Neural cell (in vitro differentiated cells): ENCODE results near the gene SLC2A4. TPM values are rescaled to one million over a fixed set of nuclear protein-coding genes. Genes with fewer than 3 reads are reported as not detected.

Experiments used
- H2AFZ ChIP-seq: fragments of 200-600, 300-800 bp; sonication (generic), shearing (Covaris generic); 2 replicates; pipeline ENCODE4 v1.6.0; 2014; ENCODE audit warnings: low read depth, mild to moderate bottlenecking, antibody characterized with exemption, low read length, moderate library complexity
- H3F3A ChIP-seq: fragments of 200-600 bp; shearing (Covaris generic); 2 replicates; pipeline ENCODE4 v1.6.1; 2016; ENCODE audit warnings: mild to moderate bottlenecking, moderate library complexity, mixed read lengths, antibody characterized with exemption, low read length; ENCODE audit not compliant: insufficient read depth, poor library complexity, severe bottlenecking
- H3K27ac ChIP-seq: fragments of 200-600, 300-800 bp; sonication (generic), shearing (Covaris generic); 2 replicates; pipeline ENCODE4 v1.5.1; 2014; ENCODE audit warnings: mild to moderate bottlenecking, low read length, moderate library complexity
- H3K27me3 ChIP-seq: fragments of 300-800, 200-600 bp; sonication (generic), shearing (Covaris generic); 2 replicates; pipeline ENCODE4 v1.6.0; 2014; ENCODE audit warnings: mild to moderate bottlenecking, low read depth, low read length, moderate library complexity; ENCODE audit not compliant: insufficient read depth
- H3K36me3 ChIP-seq: fragments of 300-800, 200-600 bp; sonication (generic), shearing (Covaris generic); 2 replicates; pipeline ENCODE4 v1.5.1; 2014; ENCODE audit warnings: mild to moderate bottlenecking, antibody characterized with exemption, low read length, moderate library complexity; ENCODE audit not compliant: insufficient read depth
- H3K4me2 ChIP-seq: fragments of 300-800, 200-600 bp; sonication (generic), shearing (Covaris generic); 2 replicates; pipeline ENCODE4 v1.6.0; 2014; ENCODE audit warnings: mild to moderate bottlenecking, low read length
- H3K4me3 ChIP-seq: fragments of 300-800, 200-600 bp; sonication (generic), shearing (Covaris generic); 2 replicates; pipeline ENCODE4 v1.5.1; 2014; ENCODE audit warnings: mild to moderate bottlenecking, low read length, moderate library complexity
- H3K79me2 ChIP-seq: fragments of 200-600 bp; shearing (Covaris generic); replicated peaks from 2 replicates; pipeline ENCODE4 v1.6.0; 2014; ENCODE audit warnings: mild to moderate bottlenecking, low read length, moderate library complexity; ENCODE audit not compliant: insufficient read depth
- H3K9ac ChIP-seq: fragments of 300-800, 200-600 bp; sonication (generic), shearing (Covaris generic); 2 replicates; pipeline ENCODE4 v1.6.1; 2016; ENCODE audit warnings: mild to moderate bottlenecking, low read length, mixed read lengths
- H3K9me2 ChIP-seq: fragments of 200-600 bp; shearing (Covaris generic); 2 replicates; pipeline ENCODE4 v1.6.1; 2016; ENCODE audit warnings: mild to moderate bottlenecking, low read length, mixed read lengths; ENCODE audit not compliant: insufficient read depth
- H3K9me3 ChIP-seq: fragments of 200-600, 300-800 bp; sonication (generic), shearing (Covaris generic); 2 replicates; pipeline ENCODE4 v1.6.1; 2016; ENCODE audit warnings: mild to moderate bottlenecking, mixed run types, low read length, moderate library complexity, mixed read lengths
- H4K20me1 ChIP-seq: fragments of 200-600 bp; shearing (Covaris generic); 2 replicates; pipeline ENCODE4 v1.6.1; 2016; ENCODE audit warnings: mild to moderate bottlenecking, mixed run types; ENCODE audit not compliant: insufficient read depth
- CTCF ChIP-seq: fragments of 450-650 bp; IDR thresholded peaks from 2 replicates; pipeline ENCODE4 v1.5.1; 2014; ENCODE audit warnings: antibody characterized with exemption, mild to moderate bottlenecking, moderate library complexity; ENCODE audit not compliant: poor library complexity, severe bottlenecking
- EP300 ChIP-seq: fragments of 450-650 bp; conservative IDR thresholded peaks from 2 replicates; pipeline ENCODE4 v1.6.1; 2014; ENCODE audit warnings: antibody characterized with exemption, mild to moderate bottlenecking, moderate library complexity; ENCODE audit not compliant: poor library complexity, severe bottlenecking
- EZH2 ChIP-seq: fragments of 200-600, 300-800 bp; shearing (Covaris generic), sonication (generic); IDR thresholded peaks from 2 replicates; pipeline ENCODE4 v1.6.1; 2014; ENCODE audit warnings: antibody characterized with exemption, low read length, borderline replicate concordance, mild to moderate bottlenecking; ENCODE audit not compliant: insufficient read depth, poor library complexity, severe bottlenecking
- MXI1 ChIP-seq: fragments of 450-650 bp; conservative IDR thresholded peaks from 2 replicates; pipeline ENCODE4 v1.6.1; 2014; ENCODE audit warnings: antibody characterized with exemption, mild to moderate bottlenecking; ENCODE audit not compliant: poor library complexity, severe bottlenecking
- POLR2AphosphoS5 ChIP-seq: IDR thresholded peaks from 2 replicates; pipeline ENCODE4 v1.6.1; 2012
- RAD21 ChIP-seq: fragments of 450-650 bp; conservative IDR thresholded peaks from 2 replicates; pipeline ENCODE4 v1.6.1; 2014; ENCODE audit warnings: antibody characterized with exemption, mild to moderate bottlenecking, moderate library complexity
- REST ChIP-seq: IDR thresholded peaks from 2 replicates; pipeline ENCODE4 v1.6.1; 2012; ENCODE audit warnings: borderline replicate concordance
- SMC3 ChIP-seq: fragments of 450-650 bp; conservative IDR thresholded peaks from 2 replicates; pipeline ENCODE4 v1.6.1; 2014; ENCODE audit warnings: antibody characterized with exemption, mild to moderate bottlenecking, moderate library complexity; ENCODE audit not compliant: poor library complexity
- TAF1 ChIP-seq: IDR thresholded peaks from 2 replicates; pipeline ENCODE4 v1.6.1; 2012; ENCODE audit warnings: low read depth
- polyA plus RNA-seq: library from polyadenylated mRNA; depleted of rRNA; stranded (reverse); fragments of >200 nt; gene quantifications from 2 replicates; pipeline ENCODE4 v1.2.3, GENCODE V29; 2014

Gene SLC2A4
- polyA plus RNA-seq, 1 donor from 2014 or later = not detected

- TF ChIP-seq REST = no peak
These were observed 11.2 kb downstream of the SLC2A4 start (continued) for GRCh38 chr17:7292729-7293128.

- no peak overlapping the region for H3K4me2 ChIP-seq
- peaks cover 49% of the 10 kb centered on the region for H3K27me3 ChIP-seq
- TF ChIP-seq POLR2AphosphoS5 = no peak
- TF ChIP-seq RAD21 = no peak
- no peak for TF ChIP-seq CTCF
- no peak for TF ChIP-seq EP300
- no peak for TF ChIP-seq MXI1
- TF ChIP-seq EZH2 = no peak
- no peak for TF ChIP-seq TAF1
- no peak for TF ChIP-seq SMC3
- no peak for TF ChIP-seq REST
These were observed 11.6 kb downstream of the SLC2A4 start for GRCh38 chr17:7293159-7293558.

More at GRCh38 chr17:7293159-7293558, 11.6 kb downstream of the SLC2A4 start:
- no peak overlapping the region for H2AFZ ChIP-seq
- no peak overlapping the region for H3K27ac ChIP-seq
- H3K36me3 ChIP-seq = no peaks in the 10 kb centered on the region
- H3K9me2 ChIP-seq = no peaks in the 10 kb centered on the region
- H3K9me3 ChIP-seq = no peaks in the 10 kb centered on the region
- no peaks in the 10 kb centered on the region for H3K79me2 ChIP-seq
- H4K20me1 ChIP-seq = no peaks in the 10 kb centered on the region
- no peak overlapping the region for H3K9ac ChIP-seq
- H3K4me3 ChIP-seq = no peak overlapping the region
- H3F3A ChIP-seq = no peaks in the 10 kb centered on the region
